Stomach (tissue), 4 donors: Measurements from ENCODE around the gene C1orf159.

Experiments used
- EP300 ChIP-seq: sonication (generic); formaldehyde crosslinking; IDR thresholded peaks from one replicate; pipeline ENCODE4 v1.6.1; 2017; ENCODE audit warnings: antibody characterized with exemption
- POLR2A ChIP-seq, 4 donors: fragments of 450-650 bp; IDR thresholded peaks; one replicate each; pipeline ENCODE4 v1.6.1; 2016; ENCODE audit warnings: antibody characterized with exemption in 4 of 4, control low read depth in 2 of 4, mild to moderate bottlenecking in 1 of 4, moderate library complexity in 1 of 4
- POLR2AphosphoS5 ChIP-seq, 3 donors: sonication (generic); formaldehyde crosslinking; IDR thresholded peaks; one replicate each; pipeline ENCODE4 v1.6.1; 2016; ENCODE audit warnings: antibody characterized with exemption in 3 of 3
- TF ChIP-seq, protein P1 (sequence below), 7 experiments: fragments of 450-650 bp in 4 of 7; fragments of 200-600 bp in 3 of 7; sonication (generic) in 3 of 7; IDR thresholded peaks; one replicate each; pipeline ENCODE4 v1.5.1; 2016 to 2019; ENCODE audit warnings: antibody characterized with exemption in 7 of 7, control low read depth in 2 of 7, mild to moderate bottlenecking in 1 of 7

DNA sequence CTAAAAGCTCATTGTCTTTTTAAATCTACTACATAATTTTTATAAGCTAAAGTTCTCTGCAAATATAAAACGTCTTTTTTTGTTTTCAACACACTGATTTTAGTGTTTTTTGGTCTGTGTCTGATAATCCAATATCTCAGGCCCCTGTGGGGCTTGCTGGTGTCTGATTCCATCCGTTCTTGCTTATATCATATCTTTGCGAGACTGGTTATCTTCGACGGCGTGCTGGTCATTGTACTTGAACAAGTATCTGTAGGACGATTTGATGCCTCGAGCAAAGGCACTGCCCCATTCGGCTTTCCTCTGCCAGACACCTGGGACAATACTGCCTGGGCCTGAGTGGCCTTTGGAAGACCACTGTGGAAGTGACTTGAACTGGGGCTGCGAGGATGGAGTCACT is 39.4 kb upstream of the C1orf159 start:
- TF ChIP-seq, protein P1, sequence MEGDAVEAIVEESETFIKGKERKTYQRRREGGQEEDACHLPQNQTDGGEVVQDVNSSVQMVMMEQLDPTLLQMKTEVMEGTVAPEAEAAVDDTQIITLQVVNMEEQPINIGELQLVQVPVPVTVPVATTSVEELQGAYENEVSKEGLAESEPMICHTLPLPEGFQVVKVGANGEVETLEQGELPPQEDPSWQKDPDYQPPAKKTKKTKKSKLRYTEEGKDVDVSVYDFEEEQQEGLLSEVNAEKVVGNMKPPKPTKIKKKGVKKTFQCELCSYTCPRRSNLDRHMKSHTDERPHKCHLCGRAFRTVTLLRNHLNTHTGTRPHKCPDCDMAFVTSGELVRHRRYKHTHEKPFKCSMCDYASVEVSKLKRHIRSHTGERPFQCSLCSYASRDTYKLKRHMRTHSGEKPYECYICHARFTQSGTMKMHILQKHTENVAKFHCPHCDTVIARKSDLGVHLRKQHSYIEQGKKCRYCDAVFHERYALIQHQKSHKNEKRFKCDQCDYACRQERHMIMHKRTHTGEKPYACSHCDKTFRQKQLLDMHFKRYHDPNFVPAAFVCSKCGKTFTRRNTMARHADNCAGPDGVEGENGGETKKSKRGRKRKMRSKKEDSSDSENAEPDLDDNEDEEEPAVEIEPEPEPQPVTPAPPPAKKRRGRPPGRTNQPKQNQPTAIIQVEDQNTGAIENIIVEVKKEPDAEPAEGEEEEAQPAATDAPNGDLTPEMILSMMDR (IDR thresholded peaks at IDR 0.05): no peak
- TF ChIP-seq POLR2AphosphoS5 (IDR thresholded peaks at IDR 0.05) (no peak), EP300 (no peak), POLR2A (IDR thresholded peaks at IDR 0.05) (no peak)
